HG02763 (cell line): Measurements from ENCODE around the gene ME2.
"Not testable (repeated sequence)": the region's sequence is repeated elsewhere in the genome, so short reads cannot be mapped to it uniquely, and the experiment has no call there.

Source experiments
- ATAC-seq: cut with Tn5 transposase; IDR thresholded peaks from one replicate; pipeline ENCODE4 v1.9.1; 2021; ENCODE audit warnings: mild to moderate bottlenecking, moderate library complexity; ENCODE audit not compliant: unreplicated experiment

The ME2 gene

GRCh38 chr18:50859793-50860555 lies 18.9 kb upstream of the ME2 start:
- no peak for ATAC-seq

GRCh38 chr18:50861617-50862016 lies 17.3 kb upstream of the ME2 start:
- ATAC-seq: no peak

DNA sequence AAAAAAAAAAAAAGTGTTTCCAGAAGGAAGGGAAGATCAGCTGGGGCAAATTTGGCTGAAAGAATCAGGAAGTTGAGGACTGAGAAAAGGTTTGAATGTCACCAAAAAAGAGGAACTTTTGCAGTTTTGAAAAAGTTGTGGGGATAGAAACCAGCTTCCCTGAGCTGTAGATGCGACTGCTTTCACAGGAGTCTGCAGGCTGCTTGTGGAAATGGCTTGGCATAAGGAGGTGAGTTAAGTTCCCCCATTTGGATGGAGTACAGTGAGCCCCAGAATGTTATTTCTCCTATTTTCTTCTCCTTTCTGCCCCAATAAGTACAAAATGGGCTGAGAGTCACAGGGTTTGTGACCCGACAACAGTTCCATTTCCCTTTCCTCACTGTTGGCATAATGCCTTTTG lies 16.5 kb upstream of the ME2 start:
- no peak for ATAC-seq

DNA sequence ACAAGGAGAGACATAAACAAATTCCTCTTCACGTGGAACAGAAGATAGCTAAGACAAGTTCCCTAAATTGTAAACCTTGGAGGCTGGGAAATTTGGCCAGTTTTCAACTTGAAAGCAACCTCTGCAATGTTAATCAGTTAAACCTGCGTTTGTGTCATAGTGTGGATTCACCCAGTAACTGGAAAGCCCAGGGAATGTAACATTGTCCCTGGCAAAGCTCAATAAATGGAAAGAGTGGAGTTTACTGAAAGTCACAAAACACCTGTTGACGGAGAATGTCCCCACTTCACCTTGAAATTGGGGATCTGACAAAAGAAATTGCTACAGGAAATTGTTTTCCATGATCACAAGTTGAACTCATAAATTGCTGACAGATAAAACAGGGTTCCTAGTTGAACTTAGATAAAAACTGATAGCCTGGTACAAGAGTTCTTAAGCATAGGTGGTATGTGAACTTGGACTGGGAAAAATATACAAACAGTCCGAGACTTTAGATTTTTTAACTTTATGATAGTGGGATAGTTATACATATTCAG lies 15.0 kb upstream of the ME2 start:
- no peak for ATAC-seq

DNA sequence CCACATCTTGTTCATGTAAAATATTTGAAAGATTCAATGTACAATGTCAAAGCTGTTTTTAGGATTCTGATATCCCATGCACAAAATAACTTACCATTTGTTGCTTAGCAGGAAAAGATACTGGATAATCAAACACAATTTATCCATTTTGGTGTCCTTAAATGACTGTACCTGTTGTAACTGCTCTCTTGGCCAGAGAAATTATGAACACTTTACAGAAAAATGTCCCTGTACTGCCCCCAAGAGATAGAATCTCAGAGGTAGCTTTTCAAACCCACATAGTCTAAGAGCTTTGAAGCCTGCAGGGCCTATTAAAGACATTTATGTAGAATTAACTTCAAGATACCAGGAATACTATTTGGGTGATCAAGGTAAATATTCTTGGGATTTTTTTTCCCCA lies 12.2 kb upstream of the ME2 start:
- no peak for ATAC-seq

DNA sequence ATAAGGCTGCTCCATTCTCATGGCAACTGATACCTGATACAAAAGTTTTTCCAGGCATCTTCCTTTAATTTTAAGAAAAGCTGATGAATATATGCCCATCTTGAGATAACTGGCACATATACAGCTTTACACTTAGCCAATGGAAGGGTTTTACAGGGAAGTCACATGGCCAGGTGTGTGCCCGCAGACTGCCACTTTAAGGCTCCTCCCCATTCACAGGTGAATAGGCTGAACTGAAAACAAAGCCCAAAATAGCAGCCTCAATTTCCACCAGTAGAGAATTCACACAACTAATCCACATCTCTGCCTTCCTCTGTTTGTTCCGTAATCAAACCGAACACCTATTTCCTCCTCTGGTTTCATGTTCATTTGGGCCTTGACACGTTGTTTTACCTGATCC lies 9.8 kb upstream of the ME2 start:
- no peak for ATAC-seq

DNA sequence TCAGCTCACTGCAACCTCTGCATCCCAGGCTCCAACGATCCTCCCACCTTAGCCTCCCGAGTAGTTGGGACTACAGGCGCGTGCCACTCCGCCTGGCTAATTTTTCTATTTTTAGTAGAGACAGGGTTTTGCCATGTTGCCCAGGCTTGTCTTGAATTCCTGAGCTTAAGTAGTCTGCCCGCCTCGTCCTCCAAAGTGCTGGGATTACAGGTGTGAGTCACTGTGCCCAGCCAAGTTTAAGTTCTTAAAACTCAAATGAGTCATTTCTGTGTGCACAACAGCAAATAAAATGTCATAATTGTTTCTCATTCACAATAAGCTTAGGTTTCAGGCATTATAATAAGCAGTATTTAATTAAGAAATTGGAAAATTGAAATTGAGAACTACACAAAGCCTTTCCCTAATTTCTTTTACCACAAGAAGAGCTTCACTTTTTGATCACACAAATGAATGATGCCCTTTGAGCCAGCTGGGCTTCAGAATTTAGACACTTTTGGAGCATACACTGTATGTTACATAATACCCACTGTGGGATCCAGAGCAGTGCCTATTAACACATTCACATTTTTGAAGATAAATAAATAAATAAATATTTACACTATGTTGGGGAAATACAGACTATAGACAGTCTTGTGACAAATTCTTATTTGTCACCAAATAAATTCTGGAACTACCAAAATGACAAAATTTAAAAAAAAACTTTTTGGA lies 8.6 kb upstream of the ME2 start:
- no peak for ATAC-seq

DNA sequence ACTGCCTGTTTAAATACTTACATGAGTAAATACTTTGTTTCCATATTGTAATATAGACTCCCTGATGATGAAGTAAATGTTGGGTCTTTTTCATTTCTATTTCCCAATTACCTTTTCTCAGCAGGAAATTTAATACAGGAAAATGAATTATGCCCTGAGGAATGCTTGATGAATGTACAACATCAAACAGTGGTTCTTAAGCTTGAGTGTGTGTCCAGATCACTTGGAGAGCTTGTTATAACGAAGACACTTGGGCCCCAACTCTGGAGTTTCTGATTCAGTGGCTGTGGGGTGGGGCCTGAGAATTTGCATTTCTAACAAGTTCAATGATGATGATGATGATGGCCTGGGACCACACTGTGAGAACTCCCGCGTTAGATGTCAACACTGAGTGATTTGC lies 7.1 kb upstream of the ME2 start:
- no peak for ATAC-seq

DNA sequence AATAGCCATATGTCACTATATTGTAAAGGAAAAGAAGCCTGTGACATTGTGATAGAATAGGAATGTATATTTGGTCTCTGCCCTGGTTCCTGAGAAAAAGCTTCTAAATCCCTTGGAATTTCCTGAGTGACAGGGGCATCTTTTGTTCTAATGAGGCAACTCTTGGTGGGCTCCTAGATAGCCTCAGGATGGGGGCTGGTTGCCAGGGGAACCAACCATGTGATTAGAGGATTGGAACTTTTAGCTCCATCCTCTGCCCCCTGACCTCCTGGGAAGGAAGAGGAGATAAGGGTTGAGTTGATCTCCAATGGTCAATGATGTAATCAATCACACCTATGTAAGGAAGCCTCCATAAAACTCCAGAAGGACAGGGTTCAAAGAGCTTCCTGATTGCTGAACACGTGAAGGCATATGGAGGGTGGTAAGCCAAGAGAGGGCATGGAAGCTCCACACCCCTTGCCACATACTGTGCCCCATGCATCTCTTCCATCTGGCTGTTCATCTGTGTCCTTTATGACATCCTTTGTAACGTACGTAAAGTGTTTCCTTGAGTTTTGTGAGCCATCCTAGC lies 2.9 kb upstream of the ME2 start:
- no peak for ATAC-seq

DNA sequence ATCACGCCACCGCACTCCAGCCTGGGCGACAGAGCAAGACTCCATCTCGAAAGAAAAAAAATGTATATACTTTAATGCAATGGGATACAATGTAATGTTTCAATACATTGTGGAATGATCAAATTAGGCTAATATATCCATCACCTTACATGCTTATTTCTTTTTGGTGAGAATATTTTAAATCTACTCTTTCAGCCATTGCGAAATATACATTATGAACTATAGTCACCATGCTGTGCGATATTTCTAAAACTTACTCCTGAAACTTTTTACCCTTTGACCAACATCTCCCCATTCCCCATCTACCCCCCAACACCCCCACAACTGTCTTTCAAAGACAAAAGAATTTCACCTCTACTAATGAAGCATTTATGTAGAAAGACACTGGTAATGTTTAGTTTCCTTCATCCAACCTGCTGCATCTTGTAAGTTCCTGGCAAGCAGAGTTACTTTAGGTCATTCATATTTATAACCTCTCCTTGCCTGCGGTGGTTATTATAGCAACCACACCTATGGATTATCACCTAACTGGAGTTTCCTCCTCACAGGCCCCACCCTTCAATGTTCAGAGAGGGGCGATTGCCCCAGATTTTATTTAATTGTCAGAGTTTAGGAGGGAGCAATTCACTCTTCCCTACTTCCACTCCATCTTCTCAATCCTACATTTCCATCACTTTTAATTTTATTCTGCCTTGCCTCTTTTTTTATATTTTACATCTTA lies 1.2 kb upstream of the ME2 start:
- no peak for ATAC-seq

DNA sequence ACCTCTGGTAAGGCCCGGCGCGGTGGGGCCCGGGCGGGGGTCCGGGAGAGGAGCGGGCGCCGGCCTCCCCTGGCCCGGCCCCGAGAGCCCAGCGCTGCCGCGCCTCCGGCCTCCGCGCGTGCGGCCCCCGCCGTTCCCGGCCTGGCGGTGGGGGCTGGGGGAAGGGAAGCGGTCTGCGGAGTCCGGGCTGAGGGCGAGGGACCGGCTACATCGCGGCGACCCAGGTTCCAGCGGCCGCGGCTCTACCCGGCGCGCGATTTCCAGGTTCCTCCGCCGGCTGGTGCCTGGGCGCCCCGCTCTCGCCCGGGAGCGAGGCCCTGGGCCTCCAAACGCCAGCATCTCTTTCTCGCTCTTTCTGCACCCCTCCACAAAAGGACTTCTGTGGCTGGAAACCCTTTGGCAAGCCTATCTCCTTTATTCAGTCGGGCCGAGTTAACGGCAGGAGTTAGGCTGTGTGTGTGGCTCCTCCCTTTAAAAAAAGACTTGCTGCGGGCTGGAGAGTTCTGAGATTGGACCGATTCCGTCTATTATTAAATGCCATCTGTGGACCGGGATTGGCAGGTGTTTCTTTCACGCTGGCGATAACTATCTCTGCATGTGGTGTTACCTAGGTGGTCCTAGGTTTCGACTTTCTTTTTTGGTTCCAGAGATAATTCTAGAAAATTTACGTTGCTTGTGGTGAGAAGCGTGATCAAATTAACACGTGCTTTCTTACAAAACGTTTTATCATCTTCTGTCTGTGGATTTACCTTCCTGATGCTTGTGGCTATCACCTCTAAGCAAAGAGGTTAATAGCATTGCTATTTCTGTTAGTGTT lies 592 bp downstream of the ME2 start:
- peak; percentile 29 for ATAC-seq

DNA sequence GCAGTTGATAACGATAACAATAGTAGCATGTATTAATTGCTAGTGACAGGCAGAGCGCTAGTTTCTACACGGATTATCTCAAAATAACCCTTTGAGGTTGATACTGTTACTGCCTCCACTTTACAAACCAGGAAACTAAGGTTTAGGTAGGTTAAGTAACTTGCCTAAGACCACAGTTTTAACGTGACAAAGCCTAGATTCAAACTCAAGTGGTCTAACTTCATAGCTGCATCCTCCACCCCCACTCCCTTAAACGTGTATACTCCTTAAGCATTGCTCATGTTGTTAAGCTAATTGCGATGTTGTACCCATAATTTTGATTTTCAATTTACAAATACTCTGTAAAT lies 1.2 kb downstream of the ME2 start:
- no peak for ATAC-seq

- not testable (repeated sequence) for ATAC-seq
These were observed 2.0 kb downstream of the ME2 start for GRCh38 chr18:50880944-50881343.

- no peak for ATAC-seq
These were observed 8.0 kb downstream of the ME2 start for GRCh38 chr18:50886929-50887328.

DNA sequence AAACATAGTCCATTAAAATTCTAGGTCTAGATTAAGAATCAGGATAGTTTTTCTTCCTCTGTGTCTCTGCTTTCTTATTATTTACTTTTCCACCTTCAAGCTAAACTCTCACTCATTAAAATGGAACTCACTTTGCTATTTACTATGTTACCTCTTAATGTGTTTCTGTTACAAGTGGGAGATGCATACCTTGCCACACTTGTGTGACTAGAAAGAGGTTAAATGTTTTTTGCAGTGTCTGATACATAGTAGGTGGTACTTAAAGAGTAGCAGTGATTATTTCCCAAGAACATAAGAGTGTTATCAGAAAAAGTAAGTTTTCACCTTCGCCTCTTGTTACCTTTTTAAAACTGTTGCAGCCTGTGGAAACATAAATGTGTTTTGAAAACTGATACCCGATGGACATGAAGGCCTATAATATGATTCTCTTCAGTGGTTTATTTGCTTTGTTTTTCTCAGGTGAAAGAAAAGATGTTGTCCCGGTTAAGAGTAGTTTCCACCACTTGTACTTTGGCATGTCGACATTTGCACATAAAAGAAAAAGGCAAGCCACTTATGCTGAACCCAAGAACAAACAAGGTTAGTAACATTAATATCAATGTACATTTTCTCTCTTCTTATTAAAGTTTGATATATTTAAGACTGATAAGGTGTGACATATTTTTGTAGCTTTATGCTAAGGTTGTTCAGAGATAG lies 16.6 kb downstream of the ME2 start:
- no peak for ATAC-seq

GRCh38 chr18:50896093-50896492 lies 17.2 kb downstream of the ME2 start:
- ATAC-seq: no peak

- no peak for ATAC-seq
These were observed 20.0 kb downstream of the ME2 start for GRCh38 chr18:50898919-50899318.

DNA sequence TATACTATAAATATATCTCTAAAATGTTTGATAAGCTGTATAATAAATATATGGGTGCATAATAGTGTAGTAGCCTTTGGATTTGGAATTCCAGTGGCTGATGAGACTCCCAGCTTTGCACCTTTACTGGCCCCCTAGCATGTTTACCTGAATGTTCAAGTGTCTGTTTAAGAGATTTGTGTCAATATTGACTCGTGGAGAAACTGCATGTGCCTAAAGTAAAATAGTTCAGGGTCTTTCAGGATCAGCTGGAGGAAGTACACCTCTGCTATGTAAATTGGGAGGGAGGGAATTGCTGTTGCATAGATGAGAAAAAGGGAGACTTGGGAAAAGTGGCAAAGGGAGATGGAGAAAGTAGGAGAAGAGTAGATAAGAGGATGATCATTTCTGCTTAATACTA lies 23.9 kb downstream of the ME2 start:
- no peak for ATAC-seq

GRCh38 chr18:50906843-50907242 lies 27.9 kb downstream of the ME2 start:
- ATAC-seq: no peak

DNA sequence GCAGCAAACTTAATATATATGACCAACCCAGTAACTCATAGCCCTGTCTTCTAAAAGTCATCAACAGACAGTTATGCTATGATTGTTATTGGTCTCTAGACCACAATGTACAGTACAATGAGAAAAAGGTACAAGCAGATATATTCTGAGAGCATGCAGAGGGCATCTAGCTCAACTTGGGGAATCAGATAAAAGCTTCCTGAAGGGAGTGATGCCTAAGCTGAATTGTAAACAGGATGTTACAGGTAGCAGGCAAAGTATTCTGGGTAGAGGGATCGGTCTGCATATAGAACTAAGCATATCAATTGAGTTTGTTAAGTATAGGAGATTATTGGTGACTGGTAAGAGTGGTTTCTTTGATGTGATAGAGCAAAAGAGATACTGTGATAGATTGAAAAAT lies 30.3 kb downstream of the ME2 start:
- no peak for ATAC-seq
